ENCODE results near the gene HSPA8. TPM values are rescaled to one million over a fixed set of nuclear protein-coding genes. Genes with fewer than 3 reads are reported as not detected.

Gene HSPA8
- total and polyA plus RNA-seq, 2 donors (not counting 1 experiment from before 2014, with no cell fraction given), result 480 to 738 TPM

- intact Hi-C loops (cut with micrococcal nuclease), result no loop called here
- CTCF ChIA-PET, result interaction anchor here (0.5 to 2.2 kb wide), 2 partner anchors 9 to 206 kb away, joined by 3 to 10 read pairs; no protein-coding TSS in a partner anchor
- no peaks in the 10 kb centered on the region for H3K27me3 Mint-ChIP-seq
- H3K79me2 ChIP-seq (ENCODE audit: control insufficient read depth, insufficient read depth, low read length), result no peaks in the 10 kb centered on the region
- no peak for ATAC-seq (ENCODE audit: low read depth)
- no peaks in the 10 kb centered on the region for H3K4me1 ChIP-seq (ENCODE audit: control insufficient read depth in 2 of 2, insufficient read depth in 2 of 2, low read length in 2 of 2)
- H3K4me1 Mint-ChIP-seq, result no peaks in the 10 kb centered on the region
- no peak overlapping the region for H2AFZ ChIP-seq (ENCODE audit: insufficient read depth, low read depth, low read length, poor library complexity, severe bottlenecking)
- no peaks in the 10 kb centered on the region for H3K9me3 ChIP-seq (ENCODE audit: control extremely low read depth in 1 of 3, control insufficient read depth in 2 of 3, insufficient read depth in 1 of 3, low read length in 2 of 3)
- 93% methylated on average over 15 of the region's 18 CpGs for WGBS (ENCODE audit: insufficient coverage)
- H3K4me3 Mint-ChIP-seq, result no peak overlapping the region
- no peaks in the 10 kb centered on the region for H3K9me3 Mint-ChIP-seq (ENCODE audit: insufficient read depth)
- H4K20me1 ChIP-seq (ENCODE audit: control insufficient read depth, insufficient read depth, low read length, poor library complexity, severe bottlenecking), result no peaks in the 10 kb centered on the region
- no peak for TF ChIP-seq CTCF (IDR thresholded peaks at IDR 0.05)
- TF ChIP-seq EZH2 (IDR thresholded peaks at IDR 0.05; ENCODE audit: borderline replicate concordance, insufficient read depth, low read depth, low read length, poor library complexity, severe bottlenecking), result no peak
- no peak overlapping the region for H3K4me3 ChIP-seq (ENCODE audit: control extremely low read depth in 1 of 5, extremely low read depth in 1 of 5, insufficient read depth in 1 of 5, low read depth in 2 of 5, low read length in 4 of 5)
- H3K9ac ChIP-seq (ENCODE audit: low read length), result no peak overlapping the region
- H3K27ac ChIP-seq (ENCODE audit: low read length in 2 of 2), result no peak overlapping the region
- H3K4me2 ChIP-seq (replicated peaks; ENCODE audit: low read depth, low read length, poor library complexity, severe bottlenecking), result no peak overlapping the region
- POLR2A ChIA-PET, result no interaction called here
- no peak for DNase-seq
- no peaks in the 10 kb centered on the region for H3K36me3 ChIP-seq (replicated peaks in 1 of 2; ENCODE audit: control extremely low read depth in 1 of 2, control insufficient read depth in 1 of 2, extremely low read depth in 1 of 2, insufficient read depth in 2 of 2, low read length in 1 of 2)
- no peaks in the 10 kb centered on the region for H3K27me3 ChIP-seq (replicated peaks in 1 of 4; ENCODE audit: control extremely low read depth in 1 of 4, control insufficient read depth in 3 of 4, insufficient read depth in 4 of 4, low read length in 3 of 4)
- no peak overlapping the region for H3K27ac Mint-ChIP-seq
These were observed 14.5 kb downstream of the HSPA8 start for GRCh38 chr11:123047266-123047946.

DNA sequence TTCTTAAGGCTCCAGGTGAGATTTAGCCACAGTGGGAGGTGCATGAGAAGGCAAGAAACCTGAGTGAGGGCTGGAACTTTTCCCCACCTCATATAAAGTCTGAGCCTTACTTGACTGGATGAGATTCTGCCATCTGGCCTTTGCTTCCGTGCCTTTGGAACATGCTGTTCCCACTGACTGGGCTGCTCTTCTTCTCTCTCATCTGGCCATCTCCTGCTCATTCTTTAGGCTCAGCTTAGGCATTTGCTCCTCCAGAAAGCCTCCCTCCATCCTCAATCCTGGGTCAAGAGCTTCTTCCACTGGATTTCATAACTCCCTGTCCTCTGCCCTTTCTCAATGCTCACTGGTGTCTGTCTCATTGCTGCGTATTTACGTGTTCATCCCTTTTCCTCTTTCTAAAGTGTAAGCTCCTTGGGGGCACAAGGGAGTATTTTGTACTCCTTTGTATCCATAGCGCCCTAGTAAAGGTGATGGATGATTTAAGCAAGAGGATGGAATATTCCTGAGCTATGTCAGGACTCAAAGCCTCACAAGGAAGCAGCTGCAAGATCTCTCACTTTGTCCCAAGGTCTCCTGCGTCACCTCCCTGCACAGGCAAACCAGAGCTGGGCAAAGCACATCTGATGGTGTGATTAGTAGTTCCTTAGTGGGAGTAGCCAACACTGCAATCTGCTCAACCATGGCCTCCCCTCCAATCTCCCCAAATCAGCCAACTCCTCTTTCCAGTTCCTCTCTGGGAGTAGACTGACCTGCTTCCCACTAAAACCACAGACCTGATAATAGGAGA lies 15.3 kb downstream of the HSPA8 start:
- DNase-seq, result no peak
- POLR2A ChIA-PET, result no interaction called here
- no peaks in the 10 kb centered on the region for H3K27me3 Mint-ChIP-seq

More for the DNA sequence above, 15.3 kb downstream of the HSPA8 start:
- no peaks in the 10 kb centered on the region for H4K20me1 ChIP-seq (ENCODE audit: control insufficient read depth, insufficient read depth, low read length, poor library complexity, severe bottlenecking)
- intact Hi-C loops (cut with micrococcal nuclease), result no loop called here
- no peaks in the 10 kb centered on the region for H3K4me1 ChIP-seq (ENCODE audit: control insufficient read depth in 2 of 2, insufficient read depth in 2 of 2, low read length in 2 of 2)
- H3K36me3 ChIP-seq (replicated peaks in 1 of 2; ENCODE audit: control extremely low read depth in 1 of 2, control insufficient read depth in 1 of 2, extremely low read depth in 1 of 2, insufficient read depth in 2 of 2, low read length in 1 of 2), result no peaks in the 10 kb centered on the region
- H3K27ac ChIP-seq (ENCODE audit: low read length in 2 of 2), result no peak overlapping the region
- CTCF ChIA-PET, result interaction anchor here (0.7 to 2.2 kb wide), 3 partner anchors 10 to 166 kb away, joined by 3 to 10 read pairs (median 4); no protein-coding TSS in a partner anchor
- no peaks in the 10 kb centered on the region for H3K27me3 ChIP-seq (replicated peaks in 1 of 4; ENCODE audit: control extremely low read depth in 1 of 4, control insufficient read depth in 3 of 4, insufficient read depth in 4 of 4, low read length in 3 of 4)
- Mint-ChIP-seq H3K27ac (no peak overlapping the region), H3K4me3 (no peak overlapping the region), H3K9me3 (ENCODE audit: insufficient read depth) (no peaks in the 10 kb centered on the region), H3K4me1 (no peaks in the 10 kb centered on the region)
- no peak overlapping the region for H3K4me3 ChIP-seq (ENCODE audit: control extremely low read depth in 1 of 5, extremely low read depth in 1 of 5, insufficient read depth in 1 of 5, low read depth in 2 of 5, low read length in 4 of 5)
- WGBS (ENCODE audit: insufficient coverage), result 93% methylated on average over 1 of the region's 5 CpGs
- TF ChIP-seq CTCF (IDR thresholded peaks at IDR 0.05), result no peak
- no peak for TF ChIP-seq EZH2 (IDR thresholded peaks at IDR 0.05; ENCODE audit: borderline replicate concordance, insufficient read depth, low read depth, low read length, poor library complexity, severe bottlenecking)
- H2AFZ ChIP-seq (ENCODE audit: insufficient read depth, low read depth, low read length, poor library complexity, severe bottlenecking), result no peak overlapping the region
- no peak for ATAC-seq (ENCODE audit: low read depth)
- H3K9me3 ChIP-seq (ENCODE audit: control extremely low read depth in 1 of 3, control insufficient read depth in 2 of 3, insufficient read depth in 1 of 3, low read length in 2 of 3), result no peaks in the 10 kb centered on the region
- H3K4me2 ChIP-seq (replicated peaks; ENCODE audit: low read depth, low read length, poor library complexity, severe bottlenecking), result no peak overlapping the region
- no peak overlapping the region for H3K9ac ChIP-seq (ENCODE audit: low read length)
- no peaks in the 10 kb centered on the region for H3K79me2 ChIP-seq (ENCODE audit: control insufficient read depth, insufficient read depth, low read length)
